HG03565 (cell line): ENCODE data around the gene FAM117A.
A peak's percentile ranks its signal among the peaks of the same experiment; 100 is the strongest.

Experiments used
- ATAC-seq: cut with Tn5 transposase; IDR thresholded peaks from one replicate; pipeline ENCODE4 v1.9.1; 2021; ENCODE audit warnings: mild to moderate bottlenecking, moderate library complexity; ENCODE audit not compliant: unreplicated experiment

Gene FAM117A

GRCh38 chr17:49763735-49764558 is at the start of gene FAM117A:
Gene FAM117A (minus strand): TSS chr17:49764131. CDS start chr17:49764087, 44 bp downstream.
- peak; percentile 87 for ATAC-seq

- ATAC-seq = no peak
These were observed 45.1 kb upstream of the FAM117A start for GRCh38 chr17:49809056-49809455.

GRCh38 chr17:49798738-49799137 is 34.8 kb upstream of the FAM117A start:
- ATAC-seq = no peak

DNA sequence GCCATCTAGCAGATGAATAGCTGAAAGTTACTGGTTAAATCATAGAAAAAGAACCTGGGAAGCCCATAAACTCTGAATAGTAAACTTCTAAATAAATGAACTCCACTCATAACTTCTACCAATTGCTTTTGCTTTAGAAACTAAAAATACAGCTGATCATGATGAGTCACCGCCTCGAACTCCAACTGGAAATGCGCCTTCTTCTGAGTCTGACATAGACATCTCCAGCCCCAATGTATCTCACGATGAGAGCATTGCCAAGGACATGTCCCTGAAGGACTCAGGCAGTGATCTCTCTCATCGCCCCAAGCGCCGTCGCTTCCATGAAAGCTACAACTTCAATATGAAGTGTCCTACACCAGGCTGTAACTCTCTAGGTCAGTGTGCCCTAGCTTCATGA is 34.3 kb upstream of the FAM117A start:
- ATAC-seq = no peak

GRCh38 chr17:49795372-49795771 is 31.4 kb upstream of the FAM117A start:
- ATAC-seq = no peak

DNA sequence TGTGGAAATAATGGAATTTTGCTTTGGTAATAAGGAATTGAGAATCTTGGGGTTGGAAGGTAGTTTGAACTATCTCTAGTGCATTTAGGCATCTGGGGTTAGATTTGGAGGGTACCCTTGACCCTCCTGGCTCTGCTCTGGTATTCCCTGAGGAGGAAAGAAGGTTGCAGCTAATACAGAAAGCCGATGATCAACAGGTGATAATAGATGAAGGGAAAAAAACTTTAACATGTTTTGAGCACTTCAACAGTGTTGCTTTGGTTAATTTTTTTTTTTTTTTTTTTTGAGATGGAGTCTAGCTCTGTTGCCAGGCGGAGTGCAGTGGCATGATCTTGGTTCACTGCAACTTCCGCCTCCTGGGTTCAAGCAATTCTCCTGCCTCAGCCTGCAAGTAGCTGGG is 29.4 kb upstream of the FAM117A start:
- no peak for ATAC-seq

DNA sequence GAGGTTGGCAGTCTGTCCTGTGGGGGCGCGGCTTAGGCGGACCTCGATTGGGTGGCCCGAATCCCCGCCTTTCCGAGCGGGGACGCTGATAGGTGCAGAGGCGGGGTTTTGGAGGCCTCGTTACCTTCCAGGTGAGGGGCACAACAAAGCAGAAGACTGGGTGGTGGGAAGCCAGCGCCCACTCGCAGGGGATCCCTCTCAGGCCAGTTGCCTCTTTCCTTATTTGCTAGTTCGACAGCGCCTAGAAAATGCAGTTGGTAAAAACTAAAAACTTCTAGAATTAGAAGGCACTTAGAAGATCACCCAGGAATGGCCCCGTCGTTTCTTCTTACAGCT is 25.3 kb upstream of the FAM117A start:
- no peak for ATAC-seq

DNA sequence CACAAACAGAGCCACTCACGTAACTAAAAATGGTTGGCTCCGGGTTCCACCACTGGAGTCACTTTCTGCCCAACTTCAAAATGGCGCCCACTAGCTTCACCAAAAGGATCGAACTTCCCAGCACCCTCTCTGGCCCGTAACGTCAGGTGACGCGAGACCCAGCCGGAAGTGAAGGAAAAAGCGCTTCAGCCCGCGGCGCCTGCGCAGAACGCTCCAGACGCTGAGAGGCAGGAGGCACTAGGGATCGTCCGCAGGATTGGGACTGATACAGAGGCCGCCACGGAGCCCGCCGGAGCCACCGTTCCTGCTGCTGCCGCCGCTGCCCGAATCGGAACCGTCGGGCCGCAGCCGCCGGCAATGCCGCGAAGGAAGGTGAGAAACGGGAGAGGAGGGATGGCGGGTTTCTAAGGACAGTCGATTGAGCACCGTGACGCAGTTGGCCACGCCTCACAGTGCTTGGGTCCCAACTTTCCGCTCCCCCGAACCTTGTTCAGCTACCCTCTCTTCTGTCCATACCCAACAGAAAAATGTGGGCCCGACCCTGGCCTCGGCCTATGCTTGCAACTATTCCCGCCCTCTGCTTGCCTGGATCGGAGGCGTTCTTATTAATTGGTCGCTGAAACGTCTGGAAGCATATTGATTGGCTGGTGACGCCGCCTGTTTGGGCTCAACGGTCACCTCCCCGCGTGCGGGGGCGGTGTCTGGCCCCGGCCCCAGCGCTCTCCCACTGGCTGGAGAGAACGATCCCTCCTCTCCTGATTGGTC is 24.7 kb upstream of the FAM117A start, which contains the start of gene KAT7:
Gene KAT7, plus strand, starts transcription at position 204 of the 765 bp plus-strand sequence. Its CDS starts 154 bp downstream, at position 358.
- peak; percentile 81 for ATAC-seq

- ATAC-seq = no peak
These were observed 24.1 kb upstream of the FAM117A start for GRCh38 chr17:49787884-49788477.

- ATAC-seq = no peak
These were observed 20.7 kb upstream of the FAM117A start for GRCh38 chr17:49784636-49785035.

DNA sequence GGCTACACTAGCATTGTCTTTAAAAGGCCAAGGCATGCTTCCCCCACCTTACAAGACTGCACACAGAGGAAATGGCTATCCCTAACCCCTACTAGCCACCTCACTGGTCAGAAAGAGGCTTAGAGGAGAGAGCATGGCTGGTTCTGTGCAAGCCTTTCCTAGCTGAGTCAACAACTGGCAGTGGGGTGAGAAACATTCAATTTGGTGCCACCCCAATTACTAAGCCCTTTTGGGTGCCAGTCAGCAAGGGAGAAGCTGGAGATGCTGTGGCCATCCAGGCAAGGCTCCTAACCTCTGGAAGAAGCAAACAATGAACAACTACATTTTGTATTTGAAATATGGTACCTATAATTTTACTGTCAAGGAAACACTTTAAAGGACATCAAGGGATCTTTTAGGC is 19.9 kb upstream of the FAM117A start:
- no peak for ATAC-seq

GRCh38 chr17:49783071-49783715 is 19.3 kb upstream of the FAM117A start:
- ATAC-seq = no peak

GRCh38 chr17:49779739-49780231 is 15.9 kb upstream of the FAM117A start:
- ATAC-seq = no peak

DNA sequence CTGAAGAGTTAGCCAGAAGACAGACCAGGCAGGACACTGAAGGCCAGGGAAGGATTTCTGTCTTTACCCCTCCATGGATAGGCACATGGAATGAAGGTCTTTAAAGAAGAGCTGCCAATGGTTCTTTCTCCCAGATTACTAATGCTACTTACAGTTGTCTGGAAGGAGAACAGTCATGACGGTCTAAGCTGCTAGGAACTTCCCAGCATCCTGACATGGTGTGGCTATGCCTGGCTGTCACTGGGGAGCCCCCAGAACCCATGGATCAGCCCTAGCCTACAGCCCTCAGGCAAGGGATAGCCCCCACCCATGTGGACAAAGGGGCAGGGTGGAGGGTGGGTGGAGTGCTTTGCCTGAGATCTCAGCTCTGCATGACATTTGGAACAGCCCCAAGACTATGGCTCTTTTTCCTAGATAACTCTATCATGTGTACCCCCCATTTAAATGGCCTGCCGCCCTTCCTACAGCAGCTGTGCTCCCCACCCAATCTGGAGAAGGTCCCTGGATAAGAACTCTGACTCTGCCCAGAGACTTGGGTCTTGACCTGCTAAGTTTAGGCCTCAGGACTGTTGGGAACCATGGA is 15.3 kb upstream of the FAM117A start:
- no peak for ATAC-seq

GRCh38 chr17:49777563-49777962 is 13.6 kb upstream of the FAM117A start:
- ATAC-seq = no peak

GRCh38 chr17:49776551-49777300 is 12.8 kb upstream of the FAM117A start:
- ATAC-seq = no peak

GRCh38 chr17:49775546-49776260 is 11.8 kb upstream of the FAM117A start:
- ATAC-seq = no peak

GRCh38 chr17:49766918-49767530 is 3.1 kb upstream of the FAM117A start:
- ATAC-seq = no peak
